GM18505 (cell line): Measurements from ENCODE around the gene IGSF8.
"Not testable (repeated sequence)": the region's sequence is repeated elsewhere in the genome, so short reads cannot be mapped to it uniquely, and the experiment has no call there.

Experiments used
- ATAC-seq: cut with Tn5 transposase; IDR thresholded peaks from one replicate; pipeline ENCODE4 v1.9.1; 2021; ENCODE audit not compliant: unreplicated experiment
- POLR2A ChIP-seq: IDR thresholded peaks from 4 replicates; pipeline ENCODE4 v1.6.1; 2011; ENCODE audit warnings: borderline replicate concordance; ENCODE audit not compliant: insufficient read depth, insufficient read length; ENCODE audit errors: extremely low read depth

Gene IGSF8

DNA sequence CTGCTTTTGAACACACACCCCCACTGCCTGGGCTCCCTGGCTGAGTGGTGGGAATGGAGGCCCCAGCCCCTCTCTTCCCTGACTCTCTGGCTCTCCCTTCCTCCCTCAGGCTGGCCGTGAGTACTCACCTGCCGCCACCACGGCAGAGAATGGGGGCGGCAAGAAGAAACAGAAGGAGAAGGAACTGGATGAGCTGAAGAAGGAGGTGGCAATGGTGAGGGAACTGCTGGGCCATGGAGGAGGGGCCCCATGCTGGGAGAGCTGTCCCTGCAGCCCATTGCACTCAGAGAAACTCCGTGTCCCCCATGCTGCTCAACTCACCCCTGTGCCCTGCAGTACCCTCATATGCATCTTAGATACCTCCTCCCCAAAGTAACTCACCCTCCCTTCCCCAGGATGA, 22.4 kb upstream of the IGSF8 start:
- no peak for TF ChIP-seq POLR2A
- no peak for ATAC-seq

DNA sequence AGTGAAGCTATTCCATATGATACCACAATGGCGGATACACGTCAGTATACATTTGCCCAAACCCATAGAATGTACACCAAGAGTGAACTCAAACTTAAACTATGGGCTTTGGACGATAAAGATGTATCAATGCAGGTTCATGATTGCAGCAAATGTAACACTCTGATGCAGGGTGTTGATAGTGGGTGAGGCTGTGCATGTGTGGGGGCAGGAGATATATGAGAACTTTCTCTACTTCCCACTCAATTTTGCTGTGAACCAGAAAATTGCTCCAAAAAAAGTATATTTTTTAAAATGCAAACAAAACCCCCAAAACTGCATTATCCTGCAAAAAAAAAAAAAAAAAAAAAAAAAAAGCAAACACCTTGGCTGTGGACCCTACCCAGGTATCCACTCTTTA, 20.5 kb upstream of the IGSF8 start:
- ATAC-seq: no peak
- TF ChIP-seq POLR2A: no peak

DNA sequence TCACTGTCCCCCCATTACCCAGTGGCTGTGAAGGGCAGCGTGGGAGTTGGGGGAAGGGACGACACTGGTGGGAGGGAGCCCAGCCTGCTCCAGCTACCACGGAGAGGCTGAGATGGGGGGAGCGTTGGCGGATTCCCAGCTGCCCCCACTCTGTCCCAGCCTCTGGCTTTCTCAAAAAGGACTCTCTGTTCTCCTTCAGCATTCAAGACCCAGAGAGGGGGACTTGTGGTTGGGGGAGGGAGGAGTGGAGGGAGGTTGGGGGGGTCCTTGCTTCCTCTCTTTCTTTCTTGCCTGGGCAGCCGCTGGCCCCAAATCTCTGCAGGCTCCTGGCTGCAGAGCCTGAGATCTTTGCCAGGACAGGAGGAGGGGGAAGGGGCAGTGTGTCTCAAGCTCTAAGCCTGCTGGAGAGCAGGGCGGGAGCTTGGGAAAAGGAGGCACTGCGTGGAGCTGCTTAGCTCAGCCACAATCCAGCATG, 19.3 kb upstream of the IGSF8 start:
- ATAC-seq: no peak
- TF ChIP-seq POLR2A: no peak

DNA sequence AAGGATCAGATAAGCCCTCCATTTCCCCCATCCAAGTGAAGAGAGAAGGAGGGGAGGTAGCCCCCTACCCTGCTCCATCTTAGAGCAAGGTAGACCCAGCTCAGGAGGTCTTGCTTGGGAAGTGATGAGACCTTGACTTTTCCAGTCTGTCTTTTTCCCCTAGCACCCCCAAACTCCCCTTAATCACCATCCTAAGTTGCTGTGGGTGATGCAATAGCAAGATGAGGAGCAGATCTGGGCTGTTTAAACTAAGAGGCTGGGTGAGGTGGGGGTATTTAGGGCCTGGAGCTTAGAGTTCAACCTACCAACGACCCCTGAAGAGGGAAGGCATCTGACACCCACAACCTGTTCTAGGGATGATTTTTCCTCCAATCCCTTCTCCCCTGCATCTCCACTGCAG, 18.9 kb upstream of the IGSF8 start:
- no peak for TF ChIP-seq POLR2A
- no peak for ATAC-seq

GRCh38 chr1:160116283-160117147, 18.1 kb upstream of the IGSF8 start:
- no peak for TF ChIP-seq POLR2A
- ATAC-seq: no peak

DNA sequence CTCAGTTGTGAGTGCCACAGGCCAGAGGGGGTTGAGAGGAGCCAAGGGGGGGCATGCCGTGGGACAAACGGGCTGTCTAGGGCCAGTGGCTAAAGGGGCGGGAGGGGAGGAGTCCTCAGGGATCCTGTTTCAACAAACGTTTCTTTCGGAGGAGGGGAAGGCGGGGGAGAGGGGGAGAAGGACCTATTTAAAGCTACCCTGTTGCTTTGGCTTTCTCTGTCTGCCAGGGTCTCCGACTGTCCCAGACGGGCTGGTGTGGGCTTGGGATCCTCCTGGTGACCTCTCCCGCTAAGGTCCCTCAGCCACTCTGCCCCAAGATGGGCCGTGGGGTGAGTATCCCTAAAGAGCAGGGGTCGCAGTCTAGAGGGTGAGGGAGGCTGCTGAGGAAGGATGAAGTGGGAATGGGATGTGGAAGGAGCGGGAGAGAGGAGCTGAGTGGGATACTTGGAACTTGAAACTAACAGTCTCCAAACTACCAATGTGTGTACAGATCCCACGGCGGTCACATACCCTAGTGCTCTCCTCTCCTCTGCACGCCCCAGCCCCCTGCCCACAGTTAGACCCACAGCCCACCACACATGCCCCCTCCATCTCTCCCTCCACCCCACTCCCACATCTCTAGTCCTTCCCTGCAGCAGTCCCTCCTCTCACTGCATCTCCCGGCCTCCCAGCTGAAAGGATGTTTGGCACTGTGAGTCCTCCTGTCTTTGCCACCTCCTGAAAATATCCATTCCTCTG, 17.3 kb upstream of the IGSF8 start, which contains the start of gene ATP1A2:
Gene ATP1A2, plus strand, starts transcription at position 215 of the 738 bp plus-strand sequence. Its CDS starts 103 bp downstream, at position 318.
- no peak for ATAC-seq
- no peak for TF ChIP-seq POLR2A

DNA sequence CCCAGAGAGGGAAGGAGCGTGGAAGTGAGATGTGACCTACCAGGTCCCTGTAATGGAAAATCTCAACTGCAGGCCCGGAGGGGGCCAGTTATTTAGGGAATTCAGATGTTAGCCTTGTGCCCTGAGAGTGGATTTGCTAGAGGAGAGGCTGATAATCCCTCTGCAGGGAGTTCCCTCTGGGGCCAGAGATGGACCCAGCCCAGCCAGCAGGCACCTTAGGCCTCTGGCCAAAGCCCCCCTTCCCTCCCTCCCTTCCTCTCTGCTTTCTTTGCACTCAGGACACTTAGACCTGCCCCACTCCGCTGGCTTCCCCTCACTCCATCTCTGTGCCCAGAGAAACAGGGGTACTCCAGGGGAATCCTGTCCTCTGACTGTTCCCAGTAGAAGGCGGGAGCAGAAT, 15.7 kb upstream of the IGSF8 start:
- no peak for ATAC-seq
- TF ChIP-seq POLR2A: no peak

- ATAC-seq: no peak
- TF ChIP-seq POLR2A: no peak
These were observed 15.0 kb upstream of the IGSF8 start for GRCh38 chr1:160113407-160113806.

DNA sequence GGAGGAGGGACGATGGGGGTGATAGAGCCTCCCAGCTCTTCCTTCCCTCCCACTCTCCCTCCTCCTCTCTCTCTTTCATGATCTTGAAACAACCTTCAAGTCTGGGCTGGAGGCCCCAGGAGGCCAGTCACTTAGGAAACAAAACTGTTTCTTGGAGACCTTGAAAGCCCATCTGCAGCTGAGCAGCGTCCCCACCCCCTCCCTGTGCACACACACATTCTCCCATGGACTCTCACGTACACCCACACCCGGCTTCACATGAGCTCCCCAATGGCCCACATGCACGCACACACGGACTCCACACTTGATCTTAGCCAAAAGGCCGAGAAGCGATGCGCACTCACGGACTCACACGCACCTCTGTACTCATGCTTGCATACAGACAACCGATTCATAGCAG, 13.9 kb upstream of the IGSF8 start:
- ATAC-seq: no peak
- TF ChIP-seq POLR2A: no peak

DNA sequence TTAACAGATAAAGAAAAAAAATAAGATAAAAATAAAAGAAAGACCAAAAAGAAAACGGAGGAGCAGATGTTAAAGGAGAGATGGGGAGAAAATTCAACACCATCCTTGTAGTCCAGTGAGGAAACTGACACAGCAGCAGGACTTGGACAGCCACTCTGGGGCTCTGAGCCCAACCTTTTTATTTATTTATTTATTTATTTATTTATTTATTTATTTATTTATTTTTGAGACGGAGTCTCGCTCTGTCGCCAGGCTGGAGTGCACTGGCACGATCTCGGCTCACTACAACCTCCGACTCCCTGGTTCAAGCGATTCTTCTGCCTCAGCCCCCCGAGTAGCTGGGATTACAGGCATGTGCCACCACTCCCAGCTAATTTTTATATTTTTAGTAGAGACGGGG, 13.0 kb upstream of the IGSF8 start:
- ATAC-seq: not testable (repeated sequence)

- no peak for ATAC-seq
- no peak for TF ChIP-seq POLR2A
These were observed 11.3 kb upstream of the IGSF8 start for GRCh38 chr1:160109686-160110085.

GRCh38 chr1:160108888-160109662, 10.7 kb upstream of the IGSF8 start:
- TF ChIP-seq POLR2A: no peak
- ATAC-seq: no peak

- no peak for TF ChIP-seq POLR2A
- ATAC-seq: no peak
These were observed 9.1 kb upstream of the IGSF8 start for GRCh38 chr1:160107512-160107911.
